Neural progenitor cell (in vitro differentiated cells): Measurements from ENCODE around the gene KIAA1958. TPM values are rescaled to one million over a fixed set of nuclear protein-coding genes. Genes with fewer than 3 reads are reported as not detected.

Experiments
- DNase-seq: peaks from one replicate; pipeline ENCODE4 v3.0.0-alpha.2; 2016; ENCODE audit warnings: low spot score
- H2AFZ ChIP-seq: fragments of 200-600 bp; sonication (generic); replicated peaks from 2 replicates; pipeline ENCODE4 v1.6.1; 2016; ENCODE audit warnings: antibody characterized with exemption
- H3F3A ChIP-seq: fragments of 200-600 bp; sonication (generic); 2 replicates; pipeline ENCODE4 v1.6.1; 2016; ENCODE audit warnings: antibody characterized with exemption, low read depth
- H3K27ac ChIP-seq: fragments of 200-600 bp; sonication (generic); 2 replicates; pipeline ENCODE4 v1.5.1; 2016; ENCODE audit warnings: mild to moderate bottlenecking
- H3K27me3 ChIP-seq: fragments of 200-600 bp; sonication (generic); 2 replicates; pipeline ENCODE4 v1.6.1; 2016; ENCODE audit warnings: mild to moderate bottlenecking, moderate library complexity
- H3K36me3 ChIP-seq: fragments of 200-600 bp; sonication (generic); 2 replicates; pipeline ENCODE4 v1.5.1; 2016
- H3K4me1 ChIP-seq: fragments of 200-600 bp; sonication (generic); 2 replicates; pipeline ENCODE4 v1.6.1; 2016; ENCODE audit warnings: mixed run types
- H3K4me2 ChIP-seq: fragments of 200-600 bp; sonication (generic); 2 replicates; pipeline ENCODE4 v1.6.1; 2016
- H3K4me3 ChIP-seq: fragments of 200-600 bp; sonication (generic); 2 replicates; pipeline ENCODE4 v1.5.1; 2016
- H3K79me2 ChIP-seq: fragments of 200-600 bp; sonication (generic); 2 replicates; pipeline ENCODE4 v1.6.1; 2016; ENCODE audit warnings: low read depth
- H3K9ac ChIP-seq: fragments of 200-600 bp; sonication (generic); 2 replicates; pipeline ENCODE4 v1.6.1; 2016
- H3K9me3 ChIP-seq: fragments of 200-600 bp; sonication (generic); 2 replicates; pipeline ENCODE4 v1.5.1; 2016; ENCODE audit warnings: low read depth
- H4K20me1 ChIP-seq: fragments of 200-600 bp; sonication (generic); 2 replicates; pipeline ENCODE4 v1.6.1; 2016; ENCODE audit warnings: low read depth
- H3K27ac Mint-ChIP-seq: 3 replicates; pipeline ENCODE4 v1.8.0; 2021; ENCODE audit warnings: mixed read lengths
- H3K27me3 Mint-ChIP-seq: 2 replicates; pipeline ENCODE4 v1.8.0; 2022; ENCODE audit warnings: low read depth, mild to moderate bottlenecking, inconsistent platforms, moderate library complexity, mixed read lengths; ENCODE audit not compliant: insufficient read depth
- H3K36me3 Mint-ChIP-seq: 3 replicates; pipeline ENCODE4 v1.8.0; 2021; ENCODE audit warnings: mixed read lengths
- H3K4me1 Mint-ChIP-seq: 3 replicates; pipeline ENCODE4 v1.8.0; 2021; ENCODE audit warnings: mixed read lengths
- H3K4me3 Mint-ChIP-seq: 3 replicates; pipeline ENCODE4 v1.8.0; 2021; ENCODE audit warnings: mild to moderate bottlenecking, moderate library complexity, mixed read lengths
- H3K9me3 Mint-ChIP-seq: 3 replicates; pipeline ENCODE4 v1.8.0; 2020; ENCODE audit warnings: mixed read lengths
- CTCF ChIP-seq: fragments of 200-600 bp; sonication (generic); IDR thresholded peaks from 2 replicates; pipeline ENCODE4 v1.5.1; 2017; ENCODE audit warnings: antibody characterized with exemption, mild to moderate bottlenecking
- EZH2 ChIP-seq: fragments of 200-600 bp; sonication (generic); IDR thresholded peaks from 2 replicates; pipeline ENCODE4 v1.6.1; 2017; ENCODE audit warnings: antibody characterized with exemption, mild to moderate bottlenecking, moderate library complexity
- EZH2phosphoT487 ChIP-seq: fragments of 200-600 bp; sonication (generic); IDR thresholded peaks from 2 replicates; pipeline ENCODE4 v1.6.1; 2017; ENCODE audit warnings: antibody characterized with exemption
- total RNA-seq: library from RNA; depleted of rRNA; stranded (reverse); fragments of >200 nt; gene quantifications from 2 replicates; pipeline ENCODE4 v1.2.3, GENCODE V29; 2015; ENCODE audit warnings: low replicate concordance

The KIAA1958 gene
- total RNA-seq, 1 donor from 2014 or later: 31.4 TPM

GRCh38 chr9:112659906-112660305 lies 173.3 kb downstream of the KIAA1958 start:
- Mint-ChIP-seq H3K27me3 (no peaks in the 10 kb centered on the region), H3K36me3 (peaks cover 22% of the 10 kb centered on the region), H3K4me3 (no peak overlapping the region), H3K4me1 (no peaks in the 10 kb centered on the region), H3K9me3 (no peaks in the 10 kb centered on the region), H3K27ac (no peak overlapping the region)
- no peak for DNase-seq
- no peaks in the 10 kb centered on the region for H4K20me1 ChIP-seq
- no peak overlapping the region for H3K4me3 ChIP-seq
- H3K9me3 ChIP-seq: no peaks in the 10 kb centered on the region
- H3K36me3 ChIP-seq: no peaks in the 10 kb centered on the region
- H3K4me1 ChIP-seq: no peaks in the 10 kb centered on the region
- no peak overlapping the region for H3K9ac ChIP-seq
- H3F3A ChIP-seq: no peaks in the 10 kb centered on the region
- no peaks in the 10 kb centered on the region for H3K27me3 ChIP-seq
- TF ChIP-seq CTCF (no peak), EZH2 (no peak), EZH2phosphoT487 (no peak)
- H3K27ac ChIP-seq: no peak overlapping the region
- H3K79me2 ChIP-seq: no peaks in the 10 kb centered on the region
- no peak overlapping the region for H3K4me2 ChIP-seq
- no peak overlapping the region for H2AFZ ChIP-seq

- no peak for DNase-seq
- H3K9me3 ChIP-seq: no peaks in the 10 kb centered on the region
- Mint-ChIP-seq H3K9me3 (no peaks in the 10 kb centered on the region), H3K4me3 (no peak overlapping the region), H3K36me3 (peaks cover 12% of the 10 kb centered on the region), H3K4me1 (no peaks in the 10 kb centered on the region), H3K27me3 (no peaks in the 10 kb centered on the region), H3K27ac (no peak overlapping the region)
- no peak overlapping the region for H3K4me2 ChIP-seq
- H3K27me3 ChIP-seq: no peaks in the 10 kb centered on the region
- no peaks in the 10 kb centered on the region for H3F3A ChIP-seq
- H3K4me1 ChIP-seq: no peaks in the 10 kb centered on the region
- H3K79me2 ChIP-seq: no peaks in the 10 kb centered on the region
- peaks cover 4% of the 10 kb centered on the region for H4K20me1 ChIP-seq
- H3K9ac ChIP-seq: no peak overlapping the region
- no peak overlapping the region for H3K27ac ChIP-seq
- no peak overlapping the region for H3K4me3 ChIP-seq
- TF ChIP-seq EZH2phosphoT487 (no peak), CTCF (no peak), EZH2 (no peak)
- no peaks in the 10 kb centered on the region for H3K36me3 ChIP-seq
- no peak overlapping the region for H2AFZ ChIP-seq
These were observed 177.1 kb downstream of the KIAA1958 start for GRCh38 chr9:112663681-112664080.

GRCh38 chr9:112664531-112664930 lies 177.9 kb downstream of the KIAA1958 start:
- TF ChIP-seq EZH2: no peak
- no peak for TF ChIP-seq CTCF
- TF ChIP-seq EZH2phosphoT487: no peak
- Histone ChIP-seq H3K27ac (no peak overlapping the region), H4K20me1 (peaks cover 4% of the 10 kb centered on the region), H3K9ac (no peak overlapping the region), H3F3A (no peaks in the 10 kb centered on the region), H2AFZ (no peak overlapping the region), H3K4me3 (no peak overlapping the region), H3K4me2 (no peak overlapping the region), H3K79me2 (no peaks in the 10 kb centered on the region), H3K36me3 (no peaks in the 10 kb centered on the region), H3K9me3 (no peaks in the 10 kb centered on the region), H3K4me1 (no peaks in the 10 kb centered on the region), H3K27me3 (no peaks in the 10 kb centered on the region)
- H3K27me3 Mint-ChIP-seq: no peaks in the 10 kb centered on the region
- no peak overlapping the region for H3K4me3 Mint-ChIP-seq
- H3K36me3 Mint-ChIP-seq: peaks cover 6% of the 10 kb centered on the region
- H3K9me3 Mint-ChIP-seq: no peaks in the 10 kb centered on the region
- no peaks in the 10 kb centered on the region for H3K4me1 Mint-ChIP-seq
- no peak for DNase-seq
- no peak overlapping the region for H3K27ac Mint-ChIP-seq

GRCh38 chr9:112665347-112665746 lies 178.7 kb downstream of the KIAA1958 start:
- Histone ChIP-seq H4K20me1 (peaks cover 4% of the 10 kb centered on the region), H3K9me3 (no peaks in the 10 kb centered on the region), H3K27me3 (no peaks in the 10 kb centered on the region), H3K79me2 (no peaks in the 10 kb centered on the region), H3K4me2 (no peak overlapping the region), H3K9ac (no peak overlapping the region), H3K36me3 (no peaks in the 10 kb centered on the region), H3K27ac (no peak overlapping the region), H3F3A (no peaks in the 10 kb centered on the region), H2AFZ (no peak overlapping the region), H3K4me3 (no peak overlapping the region), H3K4me1 (no peaks in the 10 kb centered on the region)
- peaks cover 4% of the 10 kb centered on the region for H3K36me3 Mint-ChIP-seq
- DNase-seq: no peak
- H3K27me3 Mint-ChIP-seq: no peaks in the 10 kb centered on the region
- no peaks in the 10 kb centered on the region for H3K4me1 Mint-ChIP-seq
- H3K9me3 Mint-ChIP-seq: no peaks in the 10 kb centered on the region
- peak; percentile 24 for TF ChIP-seq CTCF
- no peak for TF ChIP-seq EZH2
- H3K27ac Mint-ChIP-seq: no peak overlapping the region
- no peak overlapping the region for H3K4me3 Mint-ChIP-seq
